SU-DHL-6 (cell line): ENCODE data around the gene CCDC40.

ENCODE experiments used
- H2AFZ ChIP-seq: fragments of 200-600 bp; sonication (generic); 2 replicates; pipeline ENCODE4 v1.6.1; 2014; ENCODE audit warnings: low read depth, mild to moderate bottlenecking, moderate library complexity, mixed read lengths, antibody characterized with exemption, low read length; ENCODE audit not compliant: severe bottlenecking
- H3F3A ChIP-seq: fragments of 200-600 bp; shearing (Covaris generic); 2 replicates; pipeline ENCODE4 v1.6.0; 2016; ENCODE audit warnings: antibody characterized with exemption, mild to moderate bottlenecking; ENCODE audit not compliant: insufficient read depth
- H3K27ac ChIP-seq: fragments of 200-600 bp; sonication (generic); 2 replicates; pipeline ENCODE4 v1.5.1; 2016; ENCODE audit warnings: low read depth, mild to moderate bottlenecking, low read length, moderate library complexity, mixed read lengths
- H3K27me3 ChIP-seq: fragments of 200-600 bp; sonication (generic), shearing (Covaris generic); 2 replicates; pipeline ENCODE4 v1.6.0; 2014; ENCODE audit warnings: mild to moderate bottlenecking, low read length
- H3K36me3 ChIP-seq: fragments of 200-600 bp; sonication (generic); 2 replicates; pipeline ENCODE4 v1.6.1; 2014; ENCODE audit warnings: mild to moderate bottlenecking, low read length, mixed read lengths
- H3K4me2 ChIP-seq: fragments of 300-600, 200-600 bp; shearing (Covaris generic), sonication (generic); 2 replicates; pipeline ENCODE4 v1.6.0; 2014; ENCODE audit warnings: low read length, low read depth, mild to moderate bottlenecking; ENCODE audit not compliant: poor library complexity, severe bottlenecking
- H3K4me3 ChIP-seq: fragments of 200-600 bp; sonication (generic); 2 replicates; pipeline ENCODE4 v1.5.1; 2014; ENCODE audit warnings: antibody characterized with exemption, low read length, mild to moderate bottlenecking, mixed read lengths; ENCODE audit not compliant: insufficient read depth, poor library complexity, severe bottlenecking
- H3K79me2 ChIP-seq: fragments of 200-600 bp; sonication (generic); 2 replicates; pipeline ENCODE4 v1.6.1; 2014; ENCODE audit warnings: mild to moderate bottlenecking, low read length, moderate library complexity; ENCODE audit not compliant: insufficient read depth
- H3K9ac ChIP-seq: fragments of 200-600 bp; sonication (generic); 2 replicates; pipeline ENCODE4 v1.7.0; 2014; ENCODE audit warnings: mild to moderate bottlenecking, low read length
- H3K9me2 ChIP-seq: fragments of 200-600 bp; sonication (generic); replicated peaks from 2 replicates; pipeline ENCODE4 v1.6.1; 2014; ENCODE audit warnings: low read length; ENCODE audit not compliant: insufficient read depth
- H3K9me3 ChIP-seq: fragments of 200-600 bp; sonication (generic); 2 replicates; pipeline ENCODE4 v1.6.1; 2014; ENCODE audit warnings: low read length, mixed read lengths; ENCODE audit not compliant: insufficient read depth
- H4K20me1 ChIP-seq: fragments of 200-600 bp; sonication (generic); 2 replicates; pipeline ENCODE4 v1.6.1; 2014; ENCODE audit warnings: low read depth, mild to moderate bottlenecking, antibody characterized with exemption, low read length, moderate library complexity, mixed read lengths
- CTCF ChIP-seq: fragments of 200-600 bp; sonication (generic); IDR thresholded peaks from one replicate; pipeline ENCODE4 v1.5.1; 2017; ENCODE audit warnings: antibody characterized with exemption, mild to moderate bottlenecking, low read length, moderate library complexity; ENCODE audit not compliant: insufficient read depth, poor library complexity, severe bottlenecking
- EZH2phosphoT487 ChIP-seq: fragments of 200-600 bp; sonication (generic), shearing (Covaris generic); conservative IDR thresholded peaks from 2 replicates; pipeline ENCODE4 v1.6.1; 2018; ENCODE audit warnings: mild to moderate bottlenecking, antibody characterized with exemption, low read length, moderate library complexity, mixed read lengths

Gene CCDC40

DNA sequence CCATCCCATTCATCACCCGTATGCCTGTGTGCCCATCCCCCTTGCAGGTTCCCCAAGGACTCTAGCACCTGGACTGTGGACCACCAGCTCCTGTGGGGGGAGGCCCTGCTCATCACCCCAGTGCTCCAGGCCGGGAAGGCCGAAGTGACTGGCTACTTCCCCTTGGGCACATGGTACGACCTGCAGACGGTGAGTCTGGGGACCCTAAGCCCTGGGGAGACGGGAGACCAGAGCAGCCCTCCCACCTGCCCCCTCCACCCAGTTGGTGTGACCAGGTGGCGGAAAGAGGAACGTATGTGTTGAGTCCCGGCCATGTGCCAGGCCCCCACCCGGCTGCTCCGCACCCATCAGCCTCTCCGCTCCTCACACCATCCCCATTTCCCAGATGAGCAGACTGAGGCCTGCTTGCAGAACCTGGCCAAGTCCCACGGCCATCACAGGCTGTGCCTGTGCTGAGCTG, 80.5 kb downstream of the CCDC40 start:
- no peaks in the 10 kb centered on the region for H3K9me2 ChIP-seq
- no peak overlapping the region for H2AFZ ChIP-seq

GRCh38 chr17:80117491-80118401, 81.3 kb downstream of the CCDC40 start:
- H3K9me2 ChIP-seq: no peaks in the 10 kb centered on the region
- H3K79me2 ChIP-seq: no peaks in the 10 kb centered on the region
- H3F3A ChIP-seq: no peaks in the 10 kb centered on the region
- no peaks in the 10 kb centered on the region for H3K9me3 ChIP-seq
- no peaks in the 10 kb centered on the region for H4K20me1 ChIP-seq
- no peak overlapping the region for H3K27ac ChIP-seq
- no peak overlapping the region for H2AFZ ChIP-seq
- TF ChIP-seq EZH2phosphoT487: no peak
- no peak for TF ChIP-seq CTCF
- no peak overlapping the region for H3K9ac ChIP-seq
- H3K4me2 ChIP-seq: no peak overlapping the region
- no peak overlapping the region for H3K4me3 ChIP-seq
- no peaks in the 10 kb centered on the region for H3K27me3 ChIP-seq
- no peaks in the 10 kb centered on the region for H3K36me3 ChIP-seq

More for the DNA sequence above, 80.5 kb downstream of the CCDC40 start:
- no peaks in the 10 kb centered on the region for H3K36me3 ChIP-seq
- no peaks in the 10 kb centered on the region for H4K20me1 ChIP-seq
- H3F3A ChIP-seq: no peaks in the 10 kb centered on the region
- H3K27ac ChIP-seq: no peak overlapping the region
- H3K4me3 ChIP-seq: no peak overlapping the region
- no peaks in the 10 kb centered on the region for H3K9me3 ChIP-seq
- H3K79me2 ChIP-seq: no peaks in the 10 kb centered on the region
- no peak overlapping the region for H3K4me2 ChIP-seq
- no peaks in the 10 kb centered on the region for H3K27me3 ChIP-seq
- TF ChIP-seq CTCF (no peak), EZH2phosphoT487 (no peak)
- H3K9ac ChIP-seq: no peak overlapping the region

GRCh38 chr17:80118601-80119270, 82.3 kb downstream of the CCDC40 start:
- Histone ChIP-seq H3K4me2 (no peak overlapping the region), H3K36me3 (no peaks in the 10 kb centered on the region), H3K9me3 (no peaks in the 10 kb centered on the region), H3F3A (no peaks in the 10 kb centered on the region), H3K9ac (no peak overlapping the region), H3K4me3 (no peak overlapping the region), H4K20me1 (no peaks in the 10 kb centered on the region), H3K9me2 (no peaks in the 10 kb centered on the region), H2AFZ (no peak overlapping the region), H3K79me2 (no peaks in the 10 kb centered on the region), H3K27ac (no peak overlapping the region), H3K27me3 (no peaks in the 10 kb centered on the region)
- TF ChIP-seq CTCF (no peak), EZH2phosphoT487 (no peak)
